Measurements from ENCODE around the gene SUPT20HL1. TPM values are rescaled to one million over a fixed set of nuclear protein-coding genes. Genes with fewer than 3 reads are reported as not detected.
"Not testable (repeated sequence)": the region's sequence is repeated elsewhere in the genome, so short reads cannot be mapped to it uniquely, and the experiment has no call there.

SUPT20HL1 gene
- not detected for polyA plus RNA-seq (2013, experiment 1 of 2)
- not detected for polyA plus RNA-seq (2013, experiment 2 of 2)

DNA sequence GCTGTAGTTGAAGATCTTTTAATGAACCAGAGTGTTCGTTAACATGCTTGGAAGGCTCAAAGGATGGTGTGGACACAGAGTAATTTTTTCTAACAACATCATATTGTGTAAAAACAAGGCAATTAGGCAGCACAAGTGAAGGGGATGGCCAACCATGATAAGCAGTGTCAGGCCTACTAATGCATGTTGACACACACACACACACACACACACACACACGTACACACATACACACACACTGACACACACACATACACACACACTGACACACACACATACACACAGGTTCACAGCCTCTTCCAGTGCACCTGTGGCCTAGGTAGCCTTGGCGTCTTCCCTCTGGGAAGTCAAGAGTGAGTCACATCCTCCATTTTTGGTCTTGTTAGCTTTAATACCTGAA is at the start of gene SUPT20HL1:
TSS of gene SUPT20HL1 (plus strand) at position 368 of the 400 bp plus-strand sequence. CDS start 2,122 bp downstream, outside the sequence.
- no peak within 1 kb of the TSS for H3K23ac ChIP-seq (ENCODE audit: low read length)
- no peak within 1 kb of the TSS for H3K4ac ChIP-seq (ENCODE audit: low read depth, low read length)
- H2AK5ac ChIP-seq (ENCODE audit: low read length) = no peak within 1 kb of the TSS
- no peak within 1 kb of the TSS for H4K5ac ChIP-seq (ENCODE audit: low read length)
- no peaks in the 10 kb centered on the region for H3K79me2 ChIP-seq (ENCODE audit: control insufficient read depth, insufficient read depth, low read length)
- no peak within 1 kb of the TSS for H3K4me3 ChIP-seq (ENCODE audit: low read length)
- no peak within 1 kb of the TSS for H3K27ac ChIP-seq (ENCODE audit: low read depth, low read length)
- H3K56ac ChIP-seq (ENCODE audit: low read length) = no peak within 1 kb of the TSS
- H2BK15ac ChIP-seq (replicated peaks; ENCODE audit: low read depth) = no peak within 1 kb of the TSS
- H2BK120ac ChIP-seq (ENCODE audit: low read depth, low read length) = no peak within 1 kb of the TSS
- no peaks in the 10 kb centered on the region for H3K79me1 ChIP-seq (ENCODE audit: low read length)
- H3K4me2 ChIP-seq (ENCODE audit: low read length) = no peak within 1 kb of the TSS
- H3K27me3 ChIP-seq (ENCODE audit: insufficient read depth, low read length, poor library complexity) = no peaks in the 10 kb centered on the region
- no peak within 1 kb of the TSS for H2BK5ac ChIP-seq (ENCODE audit: low read length)
- no peak within 1 kb of the TSS for H4K8ac ChIP-seq (ENCODE audit: low read depth, low read length)
- H3K36me3 ChIP-seq (ENCODE audit: control insufficient read depth, insufficient read depth, low read length) = no peaks in the 10 kb centered on the region
- DNase-seq = no peak
- no peak within 1 kb of the TSS for H3K18ac ChIP-seq (ENCODE audit: low read length)
- no peaks in the 10 kb centered on the region for H3K4me1 ChIP-seq (ENCODE audit: control insufficient read depth, low read depth, low read length)
- H3K9ac ChIP-seq (ENCODE audit: low read length) = no peak within 1 kb of the TSS
- WGBS (ENCODE audit: extremely low coverage, insufficient coverage, low lambda C conversion rate) = no CpG with 5 or more reads among the region's 3 CpGs

DNA sequence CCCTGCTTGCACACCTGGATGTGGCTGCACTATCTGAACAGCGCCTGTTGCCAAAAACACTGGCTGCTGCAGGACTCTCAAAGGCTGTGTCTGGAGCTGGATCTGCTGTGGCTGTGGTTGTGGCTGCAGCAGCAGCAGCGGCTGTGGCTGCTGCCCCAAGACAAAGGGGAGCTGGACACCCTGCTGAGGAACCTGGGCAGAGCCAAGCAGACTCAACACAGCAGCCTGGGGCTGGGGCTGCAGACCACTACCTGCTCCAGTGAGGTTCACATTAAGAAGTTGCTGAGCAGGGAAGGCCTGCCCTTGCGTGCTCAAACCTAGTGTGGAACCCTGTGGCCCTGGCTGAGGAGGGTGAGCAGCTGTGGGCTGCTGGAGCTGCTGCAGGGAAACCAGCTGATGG is 49.5 kb upstream of the SUPT20HL1 start:
- H3K56ac ChIP-seq (ENCODE audit: low read length) = peak overlapping the region; percentile 25
- H3K4me2 ChIP-seq (ENCODE audit: low read length); H3K4me3 ChIP-seq (ENCODE audit: low read length); H2AK5ac ChIP-seq (ENCODE audit: low read length); H4K8ac ChIP-seq (ENCODE audit: low read depth, low read length); H3K18ac ChIP-seq (ENCODE audit: low read length); H3K79me2 ChIP-seq (ENCODE audit: control insufficient read depth, insufficient read depth, low read length); H3K4ac ChIP-seq (ENCODE audit: low read depth, low read length); H3K23ac ChIP-seq (ENCODE audit: low read length); H4K5ac ChIP-seq (ENCODE audit: low read length); H3K4me1 ChIP-seq (ENCODE audit: control insufficient read depth, low read depth, low read length); H2BK15ac ChIP-seq (replicated peaks; ENCODE audit: low read depth); H2BK5ac ChIP-seq (ENCODE audit: low read length); H3K9ac ChIP-seq (ENCODE audit: low read length); H3K79me1 ChIP-seq (ENCODE audit: low read length); H3K36me3 ChIP-seq (ENCODE audit: control insufficient read depth, insufficient read depth, low read length); H3K27ac ChIP-seq (ENCODE audit: low read depth, low read length); H3K27me3 ChIP-seq (ENCODE audit: insufficient read depth, low read length, poor library complexity); H2BK120ac ChIP-seq (ENCODE audit: low read depth, low read length): not testable (repeated sequence)
- WGBS (ENCODE audit: extremely low coverage, insufficient coverage, low lambda C conversion rate) = no CpG with 5 or more reads among the region's 3 CpGs
- peak; percentile 13 for DNase-seq

DNA sequence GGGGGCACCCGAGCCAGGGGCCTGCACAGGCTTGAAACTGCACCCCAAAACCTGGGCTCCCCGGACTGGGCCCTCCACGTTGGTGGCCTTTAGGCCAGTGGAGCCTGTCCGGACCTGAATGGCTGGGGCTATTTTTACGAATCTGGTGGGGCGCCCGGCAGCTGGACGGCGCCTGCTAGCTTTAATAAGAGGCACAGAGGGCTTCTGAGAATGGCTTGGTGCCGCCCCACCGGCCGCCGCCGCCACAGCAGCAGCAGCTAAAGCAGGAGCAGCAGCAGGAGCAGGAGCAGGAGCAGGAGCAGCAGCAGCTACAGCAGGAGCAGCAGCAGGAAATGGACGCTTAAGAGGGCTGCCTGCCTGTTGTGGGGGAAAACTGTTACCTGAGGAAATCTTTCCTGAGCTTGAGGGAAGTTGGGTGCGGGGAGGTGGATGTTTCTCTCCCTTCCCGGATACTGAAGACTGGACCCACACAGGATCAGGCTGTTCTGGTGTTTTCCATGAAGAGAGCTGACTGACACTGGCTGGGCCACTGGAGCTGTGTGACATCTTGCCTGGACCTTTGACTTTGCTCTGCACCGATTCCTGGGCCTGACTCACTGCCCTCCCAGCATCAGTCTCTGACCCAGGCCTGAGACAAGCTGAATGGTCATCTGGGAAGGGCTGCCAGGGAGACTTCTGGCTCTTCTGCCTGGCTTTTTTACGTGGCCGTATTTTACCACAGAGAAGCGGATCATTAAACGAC is 48.8 kb upstream of the SUPT20HL1 start:
- not testable (repeated sequence) for H3K23ac ChIP-seq (ENCODE audit: low read length); H3K27me3 ChIP-seq (ENCODE audit: insufficient read depth, low read length, poor library complexity); H3K9ac ChIP-seq (ENCODE audit: low read length); H3K4ac ChIP-seq (ENCODE audit: low read depth, low read length); H3K36me3 ChIP-seq (ENCODE audit: control insufficient read depth, insufficient read depth, low read length); H2AK5ac ChIP-seq (ENCODE audit: low read length); H3K4me2 ChIP-seq (ENCODE audit: low read length); H2BK120ac ChIP-seq (ENCODE audit: low read depth, low read length); H3K79me1 ChIP-seq (ENCODE audit: low read length); H4K8ac ChIP-seq (ENCODE audit: low read depth, low read length); H2BK15ac ChIP-seq (replicated peaks; ENCODE audit: low read depth); H2BK5ac ChIP-seq (ENCODE audit: low read length); H3K18ac ChIP-seq (ENCODE audit: low read length); H3K4me3 ChIP-seq (ENCODE audit: low read length); H3K56ac ChIP-seq (ENCODE audit: low read length); H4K5ac ChIP-seq (ENCODE audit: low read length); H3K79me2 ChIP-seq (ENCODE audit: control insufficient read depth, insufficient read depth, low read length); H3K4me1 ChIP-seq (ENCODE audit: control insufficient read depth, low read depth, low read length); H3K27ac ChIP-seq (ENCODE audit: low read depth, low read length)
- no CpG with 5 or more reads among the region's 22 CpGs for WGBS (ENCODE audit: extremely low coverage, insufficient coverage, low lambda C conversion rate)
- DNase-seq = peak; percentile 29

DNA sequence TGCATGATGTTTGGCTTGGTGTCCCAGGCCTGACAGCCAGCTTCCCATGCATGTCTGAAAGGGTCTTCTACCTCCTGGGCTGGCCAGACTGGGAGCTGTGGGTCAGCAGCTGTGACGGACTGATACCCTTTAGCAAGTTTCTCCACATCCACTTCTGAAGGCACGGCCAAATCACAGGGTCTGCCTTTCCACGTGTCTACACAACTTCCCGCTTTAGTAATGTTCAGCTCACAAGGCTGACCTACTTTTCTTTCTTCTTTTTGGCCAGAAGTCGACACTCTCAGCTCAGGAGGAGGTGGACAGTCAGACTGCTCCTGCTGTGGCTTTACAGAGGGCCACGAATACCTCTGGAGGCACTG is 48.2 kb upstream of the SUPT20HL1 start:
- H2BK5ac ChIP-seq (ENCODE audit: low read length); H3K23ac ChIP-seq (ENCODE audit: low read length); H3K4ac ChIP-seq (ENCODE audit: low read depth, low read length); H3K27ac ChIP-seq (ENCODE audit: low read depth, low read length); H2BK15ac ChIP-seq (replicated peaks; ENCODE audit: low read depth); H3K36me3 ChIP-seq (ENCODE audit: control insufficient read depth, insufficient read depth, low read length); H2BK120ac ChIP-seq (ENCODE audit: low read depth, low read length); H3K18ac ChIP-seq (ENCODE audit: low read length); H3K56ac ChIP-seq (ENCODE audit: low read length); H3K27me3 ChIP-seq (ENCODE audit: insufficient read depth, low read length, poor library complexity); H3K4me1 ChIP-seq (ENCODE audit: control insufficient read depth, low read depth, low read length); H3K79me1 ChIP-seq (ENCODE audit: low read length); H3K79me2 ChIP-seq (ENCODE audit: control insufficient read depth, insufficient read depth, low read length); H4K5ac ChIP-seq (ENCODE audit: low read length); H3K9ac ChIP-seq (ENCODE audit: low read length); H2AK5ac ChIP-seq (ENCODE audit: low read length); H3K4me3 ChIP-seq (ENCODE audit: low read length); H3K4me2 ChIP-seq (ENCODE audit: low read length); H4K8ac ChIP-seq (ENCODE audit: low read depth, low read length); DNase-seq: not testable (repeated sequence)
- WGBS (ENCODE audit: extremely low coverage, insufficient coverage, low lambda C conversion rate) = no CpG with 5 or more reads among the region's 6 CpGs

DNA sequence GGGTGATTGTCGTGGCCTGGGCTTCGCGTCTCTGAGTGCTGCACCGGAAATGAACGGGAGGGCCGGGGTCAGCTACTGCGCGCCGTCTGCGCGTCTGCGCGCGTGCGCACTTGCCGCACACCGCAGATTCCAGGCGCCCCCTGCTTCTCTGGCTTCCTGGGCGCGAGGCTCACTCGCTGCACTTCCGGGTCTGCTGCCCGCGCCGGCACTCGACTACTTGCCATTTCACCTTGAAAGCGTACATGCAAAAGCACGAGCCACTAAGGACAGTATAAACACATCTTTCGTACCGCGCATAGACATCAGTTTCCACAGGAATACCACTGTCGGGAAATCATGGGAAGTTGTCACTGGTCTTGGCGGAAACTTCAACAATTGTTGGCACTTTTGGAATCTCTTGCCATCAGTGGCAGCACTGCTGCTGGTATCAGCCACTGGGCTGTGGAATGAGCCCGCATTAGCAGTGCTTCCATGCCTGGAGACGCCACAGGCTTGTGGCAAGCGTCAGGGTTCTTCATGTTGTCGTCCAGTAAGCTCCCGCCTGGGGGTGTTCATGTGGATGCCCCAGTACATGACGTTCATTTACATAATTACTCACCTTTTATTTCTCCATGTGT is 46.3 kb upstream of the SUPT20HL1 start, which contains the start of gene SUPT20HL2:
TSS of gene SUPT20HL2 (minus strand) at position 51 of the 617 bp plus-strand sequence. CDS start 754 bp downstream, outside the sequence.
- Histone ChIP-seq H2BK5ac (ENCODE audit: low read length) (no peak within 1 kb of the TSS), H3K79me1 (ENCODE audit: low read length) (no peaks in the 10 kb centered on the region)
- no CpG with 5 or more reads among the region's 39 CpGs for WGBS (ENCODE audit: extremely low coverage, insufficient coverage, low lambda C conversion rate)

More for the DNA sequence above, 46.3 kb upstream of the SUPT20HL1 start, which contains the start of gene SUPT20HL2:
- Histone ChIP-seq H3K27ac (ENCODE audit: low read depth, low read length) (no peak within 1 kb of the TSS), H3K27me3 (ENCODE audit: insufficient read depth, low read length, poor library complexity) (no peaks in the 10 kb centered on the region), H3K18ac (ENCODE audit: low read length) (no peak within 1 kb of the TSS), H3K9ac (ENCODE audit: low read length) (no peak within 1 kb of the TSS), H3K56ac (ENCODE audit: low read length) (no peak within 1 kb of the TSS), H3K36me3 (ENCODE audit: control insufficient read depth, insufficient read depth, low read length) (no peaks in the 10 kb centered on the region), H2AK5ac (ENCODE audit: low read length) (no peak within 1 kb of the TSS), H3K4me1 (ENCODE audit: control insufficient read depth, low read depth, low read length) (no peaks in the 10 kb centered on the region), H3K4me3 (ENCODE audit: low read length) (no peak within 1 kb of the TSS), H4K5ac (ENCODE audit: low read length) (no peak within 1 kb of the TSS), H3K4me2 (ENCODE audit: low read length) (no peak within 1 kb of the TSS), H3K4ac (ENCODE audit: low read depth, low read length) (no peak within 1 kb of the TSS), H4K8ac (ENCODE audit: low read depth, low read length) (no peak within 1 kb of the TSS), H3K23ac (ENCODE audit: low read length) (no peak within 1 kb of the TSS), H3K79me2 (ENCODE audit: control insufficient read depth, insufficient read depth, low read length) (no peaks in the 10 kb centered on the region), H2BK120ac (ENCODE audit: low read depth, low read length) (no peak within 1 kb of the TSS), H2BK15ac (replicated peaks; ENCODE audit: low read depth) (no peak within 1 kb of the TSS)
- no peak for DNase-seq

Data from mesendoderm (in vitro differentiated cells).